Mammary epithelial cell (primary cell): Measurements from ENCODE around the gene HOXB2.

Source experiments
- CTCF ChIP-seq, 2 donors: IDR thresholded peaks in 1 of 2; conservative IDR thresholded peaks in 1 of 2; 2 replicates each; pipeline ENCODE4 v1.5.1; 2011 to 2012; ENCODE audit warnings: inconsistent platforms in 2 of 2, low read length in 2 of 2, mild to moderate bottlenecking in 2 of 2, control low read depth in 1 of 2, low read depth in 1 of 2; ENCODE audit not compliant: insufficient read depth in 1 of 2; ENCODE audit errors: extremely low read depth in 1 of 2
- EZH2 ChIP-seq: IDR thresholded peaks from 2 replicates; pipeline ENCODE4 v1.6.1; 2012; ENCODE audit warnings: low read length, inconsistent platforms, borderline replicate concordance

- TF ChIP-seq CTCF (conservative IDR thresholded peaks at IDR 0.05 in 1 of 2, IDR thresholded peaks at IDR 0.05 in 1 of 2; ENCODE audit: extremely low read depth in 1 of 2, insufficient read depth in 1 of 2, low read depth in 1 of 2, low read length in 2 of 2) = no peak
- TF ChIP-seq EZH2 = no peak
These were observed 30.2 kb upstream of the HOXB2 start for GRCh38 chr17:48575066-48575582.
